ENCODE measurements around the gene SEC24B.

Gene SEC24B

GRCh38 chr4:109588176-109588575, 154.6 kb downstream of the SEC24B start:
- DNase-seq: no peak

- no peak for DNase-seq
Observed at GRCh38 chr4:109589119-109589518, 155.5 kb downstream of the SEC24B start.

GRCh38 chr4:109589605-109590004, 156.0 kb downstream of the SEC24B start:
- no peak for DNase-seq

Data from OCI-M1 (cell line).